Pancreas (tissue), 10 donors: Measurements from ENCODE around the gene LBX1. TPM values are rescaled to one million over a fixed set of nuclear protein-coding genes. Genes with fewer than 3 reads are reported as not detected.

Source experiments
- ATAC-seq, 4 donors: fragments of 200-7000 bp; cut with Tn5 transposase; one replicate each; pipeline versions ENCODE4 v1.8.0 to v1.9.1; 2020; ENCODE audit warnings: mild to moderate bottlenecking in 4 of 4, moderate library complexity in 4 of 4
- DNase-seq, 6 donors: peaks; one replicate each; pipeline ENCODE4 v3.0.0-alpha.2; 2020
- FAIRE-seq: peaks from 2 replicates; lab custom pipeline; 2012; peaks lifted over from hg19 to GRCh38; lab: Jason Lieb, UNC
- H3K27ac ChIP-seq, 4 donors: fragments of 200-600 bp; sonication (generic); 1 replicate in 3 of 4; 2 replicates in 1 of 4; pipeline versions ENCODE4 v1.5.0 to v1.8.0; 2020
- H3K27me3 ChIP-seq, 4 donors: fragments of 200-600 bp; one replicate each; pipeline ENCODE4 v1.8.0; 2021
- H3K36me3 ChIP-seq, 3 donors: fragments of 200-600 bp; sonication (generic) in 1 of 3; one replicate each; pipeline versions ENCODE4 v1.5.0 to v1.8.0; 2020 to 2021
- H3K4me1 ChIP-seq, 3 donors: fragments of 200-600 bp; one replicate each; pipeline ENCODE4 v1.8.0; 2021
- H3K4me3 ChIP-seq, 4 donors: fragments of 200-600 bp; sonication (generic) in 2 of 4; one replicate each; pipeline versions ENCODE4 v1.5.0 to v1.8.0; 2020 to 2021
- H3K9me3 ChIP-seq, 4 donors: fragments of 200-600 bp; one replicate each; pipeline ENCODE4 v1.8.0; 2021
- WGBS, 2 donors: extraction: QIAGEN DNeasy Blood & Tissue Kit; methylation state at CpG; one replicate each; pipeline ENCODE4 v1.1.7; 2013; 5-methylcytosine and 5-hydroxymethylcytosine counted together
- intact Hi-C, 3 donors: fragments of 100-400 bp; cut with DNase I; formaldehyde crosslinking; loops; one replicate each; pipeline versions ENCODE4 v1.11.1 to v1.14.2; 2022
- polyA plus RNA-seq, 2 donors: library from polyadenylated mRNA; stranded (reverse); fragments of 200-250 nt; gene quantifications; one replicate each; pipeline ENCODE4 v1.2.3, GENCODE V29; 2013
- total RNA-seq, 6 donors: library from RNA; stranded (reverse); fragmentation: NEBNext Ultra II Directional in 4 of 6; extraction: Animal tissue kit (Norgen Biotek cat#: 25700) in 4 of 6; gene quantifications; one replicate each; pipeline versions ENCODE4 v1.2.1 to v1.2.4, GENCODE V29; 2021 to 2023
- TF ChIP-seq, protein P1 (sequence below), 4 donors: fragments of 200-600 bp; sonication (generic) in 3 of 4; IDR thresholded peaks; one replicate each; pipeline versions ENCODE4 v1.5.0 to v1.8.0; 2021; ENCODE audit warnings: antibody characterized with exemption in 4 of 4
- donor health status: healthy with polysubstance abuse.
- donor health status: DM: no; HTN: no; CAD: no; lungs with moderate emphysema.
- donor health status: DM: no; HTN: no; CAD: no.
- donor health status: control.
- donor health status: control.
- donor health status: Bipolar disorder and iron deficiency.
- donor health status: DM: yes; HTN: yes; CAD: no.
- donor health status: DM: no; HTN: no; CAD: no.
- donor health status: DM: no; HTN: no; CAD: no.
- donor health status: DM: yes; HTN: yes; CAD: no.

Gene LBX1, protein sequence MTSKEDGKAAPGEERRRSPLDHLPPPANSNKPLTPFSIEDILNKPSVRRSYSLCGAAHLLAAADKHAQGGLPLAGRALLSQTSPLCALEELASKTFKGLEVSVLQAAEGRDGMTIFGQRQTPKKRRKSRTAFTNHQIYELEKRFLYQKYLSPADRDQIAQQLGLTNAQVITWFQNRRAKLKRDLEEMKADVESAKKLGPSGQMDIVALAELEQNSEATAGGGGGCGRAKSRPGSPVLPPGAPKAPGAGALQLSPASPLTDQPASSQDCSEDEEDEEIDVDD
- total RNA-seq, result not detected
- polyA plus RNA-seq, result not detected

DNA sequence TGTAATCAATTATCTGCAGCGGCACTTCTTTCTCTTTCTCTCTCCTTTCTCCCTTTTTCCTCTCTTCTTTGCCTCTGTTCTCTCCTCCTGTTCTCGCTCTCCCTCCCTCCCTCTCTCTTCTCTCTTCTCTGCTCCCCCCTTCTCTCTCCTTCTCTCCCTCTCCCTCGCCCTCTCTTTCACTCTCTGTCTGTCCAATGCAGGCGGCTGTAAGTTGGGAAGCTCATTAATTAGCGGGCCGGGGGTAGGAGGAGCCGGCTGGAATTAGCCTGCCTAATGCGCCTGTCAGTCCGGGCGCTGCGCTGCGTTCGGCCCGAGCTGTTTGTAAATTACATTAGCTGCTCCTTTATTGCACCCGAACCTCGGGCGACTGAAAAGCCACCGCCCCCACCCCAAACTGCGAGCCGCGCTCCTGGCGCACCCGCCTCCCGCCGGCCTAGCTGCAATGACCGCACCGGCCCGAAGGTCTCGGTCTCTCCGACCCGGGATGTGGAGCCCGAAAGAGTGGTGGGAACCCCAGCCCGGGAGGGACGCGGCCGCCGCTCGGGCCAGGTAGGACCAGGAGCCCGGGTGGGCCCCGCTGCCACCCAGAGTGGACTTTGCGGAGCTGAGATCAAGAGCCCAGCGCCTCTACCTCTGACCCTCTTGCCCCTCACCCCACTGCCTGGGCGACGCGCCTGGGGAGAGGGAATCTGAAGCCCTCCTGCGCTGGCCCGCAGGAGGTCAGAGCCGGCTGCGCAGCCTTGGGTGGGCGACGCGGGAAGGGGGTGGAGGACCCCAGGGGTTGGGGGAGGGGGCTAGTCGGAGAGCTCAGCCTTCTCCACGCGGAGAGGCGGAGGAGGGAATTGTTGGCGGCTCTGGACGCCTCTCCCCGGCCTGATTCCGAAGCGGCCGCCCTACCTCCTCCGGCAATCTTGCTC is at the start of gene LBX1:
Gene LBX1 (minus strand): TSS at position 198 of the 917 bp plus-strand sequence. CDS start 648 bp downstream, outside the sequence.
- H3K27me3 ChIP-seq, result peaks cover 0 to 44% (median 15%) of the 10 kb centered on the region in 4 donors
- no peak for ATAC-seq
- H3K9me3 ChIP-seq, result no peaks in the 10 kb centered on the region
- H3K4me3 ChIP-seq, result peak within 1 kb of the TSS in 2 of 4 donors; percentile 11 to 29
- H3K4me1 ChIP-seq, result peaks cover 4 to 29% (median 18%) of the 10 kb centered on the region in 3 donors
- no peak within 1 kb of the TSS for H3K27ac ChIP-seq
- intact Hi-C loops, result no loop called here
- no peak for FAIRE-seq
- no peaks in the 10 kb centered on the region for H3K36me3 ChIP-seq
- WGBS, 2 donors, result 4 to 5% methylated on average over 58 to 63 of the region's 63 CpGs
- TF ChIP-seq, protein P1, sequence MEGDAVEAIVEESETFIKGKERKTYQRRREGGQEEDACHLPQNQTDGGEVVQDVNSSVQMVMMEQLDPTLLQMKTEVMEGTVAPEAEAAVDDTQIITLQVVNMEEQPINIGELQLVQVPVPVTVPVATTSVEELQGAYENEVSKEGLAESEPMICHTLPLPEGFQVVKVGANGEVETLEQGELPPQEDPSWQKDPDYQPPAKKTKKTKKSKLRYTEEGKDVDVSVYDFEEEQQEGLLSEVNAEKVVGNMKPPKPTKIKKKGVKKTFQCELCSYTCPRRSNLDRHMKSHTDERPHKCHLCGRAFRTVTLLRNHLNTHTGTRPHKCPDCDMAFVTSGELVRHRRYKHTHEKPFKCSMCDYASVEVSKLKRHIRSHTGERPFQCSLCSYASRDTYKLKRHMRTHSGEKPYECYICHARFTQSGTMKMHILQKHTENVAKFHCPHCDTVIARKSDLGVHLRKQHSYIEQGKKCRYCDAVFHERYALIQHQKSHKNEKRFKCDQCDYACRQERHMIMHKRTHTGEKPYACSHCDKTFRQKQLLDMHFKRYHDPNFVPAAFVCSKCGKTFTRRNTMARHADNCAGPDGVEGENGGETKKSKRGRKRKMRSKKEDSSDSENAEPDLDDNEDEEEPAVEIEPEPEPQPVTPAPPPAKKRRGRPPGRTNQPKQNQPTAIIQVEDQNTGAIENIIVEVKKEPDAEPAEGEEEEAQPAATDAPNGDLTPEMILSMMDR (IDR thresholded peaks at IDR 0.05), result no peak
- no peak for DNase-seq

DNA sequence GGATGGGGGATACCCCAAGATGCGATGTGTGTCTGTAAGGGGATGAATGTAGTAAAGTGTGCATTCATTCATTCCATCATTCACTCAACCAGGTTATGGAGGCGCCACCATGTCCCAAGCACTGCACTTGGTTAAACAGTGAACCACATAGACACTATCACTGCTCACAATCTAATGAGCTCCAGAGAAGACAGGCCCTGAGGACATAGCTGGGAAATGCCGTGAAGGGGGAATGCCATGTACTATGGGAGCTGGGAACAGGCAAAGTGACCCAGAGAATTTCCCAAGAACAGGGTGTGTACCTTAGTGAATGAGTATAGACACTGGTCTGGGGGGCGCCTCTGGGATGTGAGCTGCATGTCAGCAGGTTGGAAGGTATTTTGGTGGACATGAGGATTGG is 44.5 kb upstream of the LBX1 start:
- TF ChIP-seq, protein P1 (IDR thresholded peaks at IDR 0.05), result no peak
- Histone ChIP-seq H3K4me3 (no peak overlapping the region), H3K36me3 (no peaks in the 10 kb centered on the region), H3K27me3 (no peaks in the 10 kb centered on the region), H3K27ac (no peak overlapping the region), H3K4me1 (no peaks in the 10 kb centered on the region), H3K9me3 (no peaks in the 10 kb centered on the region)
- DNase-seq (no peak), ATAC-seq (no peak), FAIRE-seq (no peak)
- intact Hi-C loops, result loop anchor here in 1 of 3 donors (10.0 kb wide), 1 partner anchor 301 kb away; no protein-coding TSS in a partner anchor
- WGBS, 2 donors, result 65 to 76% methylated on average over 4 of the region's 4 CpGs

DNA sequence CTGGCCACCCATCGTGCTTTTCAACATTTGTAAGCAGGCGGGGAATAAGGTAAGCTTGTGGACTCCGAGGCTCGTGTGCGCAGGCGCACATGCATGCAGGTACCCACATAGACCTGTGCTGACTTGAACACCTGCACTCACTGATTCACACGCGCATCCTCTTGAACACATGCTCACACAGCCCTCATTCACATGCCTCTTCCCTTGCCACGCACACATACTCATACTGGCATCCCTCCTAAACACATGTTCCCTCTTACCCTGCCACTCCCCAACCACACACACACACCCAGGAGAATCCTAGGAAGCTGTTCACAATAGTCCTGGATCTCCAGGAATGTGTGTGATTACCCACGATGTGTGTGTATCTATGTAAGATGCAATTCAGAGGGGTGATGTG is 44.1 kb upstream of the LBX1 start:
- Histone ChIP-seq H3K36me3 (no peaks in the 10 kb centered on the region), H3K4me3 (no peak overlapping the region), H3K27me3 (no peaks in the 10 kb centered on the region), H3K4me1 (no peaks in the 10 kb centered on the region), H3K27ac (no peak overlapping the region), H3K9me3 (no peaks in the 10 kb centered on the region)
- no peak for FAIRE-seq
- no peak for DNase-seq
- TF ChIP-seq, protein P1 (IDR thresholded peaks at IDR 0.05), result no peak
- no peak for ATAC-seq
- 70 to 72% methylated on average over 10 of the region's 10 CpGs for WGBS, 2 donors
- intact Hi-C loops, result loop anchor here in 1 of 3 donors (10.0 kb wide), 1 partner anchor 301 kb away; no protein-coding TSS in a partner anchor

DNA sequence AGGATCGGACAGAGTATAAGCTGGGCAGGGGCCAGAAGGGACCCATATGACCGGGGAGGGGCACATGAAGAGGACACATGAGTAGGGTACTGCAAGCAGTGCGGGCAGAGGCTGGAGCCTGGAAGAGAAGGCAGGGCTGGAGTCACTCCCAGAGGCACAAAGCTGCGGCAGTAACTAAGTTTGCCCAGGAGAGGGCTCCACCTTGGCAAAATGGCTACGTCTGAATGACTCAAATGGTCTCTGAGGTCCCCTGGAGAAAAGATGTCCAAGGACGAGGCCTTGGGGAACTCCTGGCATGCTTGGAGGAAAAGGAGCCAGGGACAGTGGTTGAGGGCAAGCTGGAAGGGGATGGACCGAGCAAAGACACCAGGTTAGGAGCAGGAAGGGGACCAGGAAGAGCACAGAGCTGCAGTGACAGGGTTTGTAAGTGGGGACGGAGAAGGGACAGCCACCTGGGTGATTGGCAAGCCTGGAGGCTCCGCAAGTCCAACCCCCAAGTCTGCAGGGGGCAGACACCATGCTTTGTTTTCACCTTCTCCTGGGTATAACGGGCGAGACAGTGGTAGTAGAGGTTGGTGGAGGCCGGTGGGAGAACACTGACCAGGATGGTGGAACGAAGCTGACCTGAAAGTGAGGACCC is 43.1 kb upstream of the LBX1 start:
- Histone ChIP-seq H3K27ac (no peak overlapping the region), H3K4me3 (no peak overlapping the region), H3K36me3 (no peaks in the 10 kb centered on the region), H3K9me3 (no peaks in the 10 kb centered on the region), H3K4me1 (no peaks in the 10 kb centered on the region), H3K27me3 (no peaks in the 10 kb centered on the region)
- 30 to 38% methylated on average over 13 of the region's 13 CpGs for WGBS, 2 donors
- FAIRE-seq (no peak), ATAC-seq (peak; percentile 86 to 97 (median 93)), DNase-seq (peak in 5 of 6 donors; percentile 34 to 79 (median 61))
- TF ChIP-seq, protein P1 (IDR thresholded peaks at IDR 0.05), result peak; percentile 69 to 72 (median 70)
- intact Hi-C loops, result loop anchor here in 1 of 3 donors (10.0 kb wide), 1 partner anchor 302 kb away; no protein-coding TSS in a partner anchor
